K562 (cell line): ENCODE measurements around the gene PLPPR1. TPM values are rescaled to one million over a fixed set of nuclear protein-coding genes. Genes with fewer than 3 reads are reported as not detected.

ENCODE experiments used
- ATAC-seq: fragments of 200-7000 bp; cut with Tn5 transposase; 3 replicates; pipeline ENCODE4 v1.9.1; 2020; ENCODE audit warnings: moderate library complexity
- BruUV-seq: library from RNA; stranded (reverse); fragments of 400-500 nt; replicated peaks from 2 replicates; lab custom pipeline; 2021; lab: Mats Ljungman, UMichigan
- CTCF ChIA-PET: fragments of 300-600 bp; formaldehyde crosslinking; extraction: SDS; loops from one replicate; lab custom pipeline; 2021; ENCODE audit warnings: low intra/inter-chr PET ratio; lab: Yijun Ruan, JAX
- POLR2A ChIA-PET: fragments of 300-600, 350-650 bp; sonication (Branson Sonifier 250); formaldehyde crosslinking; extraction: SDS; loops from one replicate; lab custom pipeline; 2021; ENCODE audit warnings: antibody characterized with exemption, inconsistent platforms; lab: Yijun Ruan, JAX
- DNase-seq, 4 experiments: peaks; one replicate each; pipeline versions ENCODE4 v3.0.0 to v3.0.0-alpha.2; 2011 to 2018; ENCODE audit warnings: low spot score in 3 of 4, mixed read lengths in 3 of 4; ENCODE audit errors: extremely low read depth in 1 of 4
- FAIRE-seq: peaks from 2 replicates; lab custom pipeline; 2011; peaks lifted over from hg19 to GRCh38; lab: Jason Lieb, UNC
- H2AFZ ChIP-seq: 2 replicates; pipeline ENCODE4 v1.6.0; 2011; ENCODE audit warnings: low read depth, low read length, control low read depth, inconsistent platforms
- H3K27ac ChIP-seq: fragments of 200-600 bp; 3 replicates; pipeline ENCODE4 v1.8.0; 2011; ENCODE audit warnings: low read depth, mild to moderate bottlenecking, control low read depth, inconsistent platforms, low read length, moderate library complexity, mixed read lengths; ENCODE audit errors: extremely low read depth
- H3K27me3 ChIP-seq, 2 experiments: fragments of 300-600 bp in 1 of 2; 2 replicates in 1 of 2; 3 replicates in 1 of 2; pipeline versions ENCODE4 v1.6.0 to v1.8.0; 2011; ENCODE audit warnings: inconsistent platforms in 2 of 2, low read length in 2 of 2, mild to moderate bottlenecking in 1 of 2, mixed read lengths in 1 of 2, moderate library complexity in 1 of 2; ENCODE audit not compliant: control insufficient read depth in 2 of 2, insufficient read depth in 2 of 2
- H3K36me3 ChIP-seq: fragments of 300-600 bp; 3 replicates; pipeline ENCODE4 v1.8.0; 2011; ENCODE audit warnings: mild to moderate bottlenecking, low read length, inconsistent platforms; ENCODE audit not compliant: control insufficient read depth, insufficient read depth
- H3K4me1 ChIP-seq, 2 experiments: fragments of 200-600 bp in 1 of 2; replicated peaks in 1 of 2; 2 replicates in 1 of 2; 3 replicates in 1 of 2; pipeline versions ENCODE4 v1.5.1 to v1.8.0; 2011; ENCODE audit warnings: inconsistent platforms in 2 of 2, low read length in 2 of 2, mild to moderate bottlenecking in 1 of 2, mixed read lengths in 1 of 2, moderate library complexity in 1 of 2; ENCODE audit not compliant: control insufficient read depth in 2 of 2, insufficient read depth in 2 of 2
- H3K4me2 ChIP-seq: 2 replicates; pipeline ENCODE4 v1.6.1; 2011; ENCODE audit warnings: low read length, control low read depth, inconsistent platforms, mixed read lengths; ENCODE audit not compliant: insufficient read depth
- H3K4me3 ChIP-seq: fragments of 200-600 bp; sonication (generic), shearing (Covaris generic); 2 replicates; pipeline ENCODE4 v1.5.1; 2016; ENCODE audit warnings: control low read depth, inconsistent platforms
- H3K79me2 ChIP-seq: fragments of 200-600 bp; 3 replicates; pipeline ENCODE4 v1.8.0; 2011; ENCODE audit warnings: low read length, inconsistent platforms; ENCODE audit not compliant: control insufficient read depth, insufficient read depth
- H3K9ac ChIP-seq, 2 experiments: 2 replicates each; pipeline versions ENCODE4 v1.6.0 to v1.6.1; 2011; ENCODE audit warnings: low read depth in 2 of 2, low read length in 2 of 2, control low read depth in 1 of 2, inconsistent platforms in 1 of 2, mild to moderate bottlenecking in 1 of 2, mixed read lengths in 1 of 2; ENCODE audit not compliant: insufficient read depth in 1 of 2
- H3K9me1 ChIP-seq: one replicate; pipeline ENCODE4 v1.6.0; 2011; ENCODE audit warnings: inconsistent platforms, mild to moderate bottlenecking, low read length, moderate library complexity; ENCODE audit not compliant: control insufficient read depth, insufficient read depth
- H3K9me3 ChIP-seq: replicated peaks from 2 replicates; pipeline ENCODE4 v1.5.1; 2011; ENCODE audit warnings: low read depth, low read length, inconsistent platforms; ENCODE audit not compliant: control insufficient read depth, insufficient read depth
- H4K20me1 ChIP-seq: replicated peaks from 2 replicates; pipeline ENCODE4 v1.6.1; 2011; ENCODE audit warnings: low read length, inconsistent platforms, mixed read lengths; ENCODE audit not compliant: control insufficient read depth, insufficient read depth
- CEBPB ChIP-seq: fragments of 450-650 bp; IDR thresholded peaks from 2 replicates; pipeline ENCODE4 v1.6.1; 2016; ENCODE audit warnings: missing genetic modification characterization, missing compliant biosample characterization
- EGR1 ChIP-seq: fragments of 450-650 bp; conservative IDR thresholded peaks from 2 replicates; pipeline ENCODE4 v1.6.1; 2017; ENCODE audit warnings: mild to moderate bottlenecking
- FOXA3 ChIP-seq, 2 experiments: fragments of 450-650 bp in 1 of 2; sonication (generic) in 1 of 2; formaldehyde crosslinking; IDR thresholded peaks in 1 of 2; conservative IDR thresholded peaks in 1 of 2; 2 replicates each; pipeline versions ENCODE4 v1.4.0 to v1.8.0; 2020 to 2022; ENCODE audit warnings: mild to moderate bottlenecking in 2 of 2, missing genetic modification reagents in 1 of 2
- KDM1A ChIP-seq, 2 experiments: fragments of 450-650 bp; IDR thresholded peaks; 2 replicates each; pipeline ENCODE4 v1.6.1; 2016; ENCODE audit warnings: mild to moderate bottlenecking in 2 of 2
- POLR2H ChIP-seq: IDR thresholded peaks from 2 replicates; pipeline ENCODE4 v1.6.1; 2016; ENCODE audit warnings: missing genetic modification characterization, low read depth, mild to moderate bottlenecking, control low read depth, missing compliant biosample characterization, moderate library complexity
- PTTG1 ChIP-seq: fragments of 450-650 bp; IDR thresholded peaks from 2 replicates; pipeline ENCODE4 v1.6.1; 2016; ENCODE audit warnings: low read depth, mild to moderate bottlenecking, missing genetic modification characterization, missing compliant biosample characterization
- TGIF2 ChIP-seq: sonication (generic); formaldehyde crosslinking; IDR thresholded peaks from 2 replicates; pipeline ENCODE4 v1.8.1; 2022; ENCODE audit warnings: mild to moderate bottlenecking, missing genetic modification reagents, moderate library complexity
- TSC22D4 ChIP-seq: fragments of 450-650 bp; IDR thresholded peaks from 2 replicates; pipeline ENCODE4 v1.6.1; 2016; ENCODE audit warnings: missing genetic modification characterization, missing biosample characterization, control low read depth
- ZBTB8A ChIP-seq: fragments of 450-650 bp; IDR thresholded peaks from 2 replicates; pipeline ENCODE4 v1.6.1; 2018; ENCODE audit warnings: mild to moderate bottlenecking, moderate library complexity; ENCODE audit not compliant: partially characterized antibody
- ZNF316 ChIP-seq: fragments of 450-650 bp; IDR thresholded peaks from 2 replicates; pipeline ENCODE4 v1.6.1; 2016
- ZNF76 ChIP-seq: fragments of 250-450 bp; sonication (Bioruptor Pico); IDR thresholded peaks from 2 replicates; pipeline ENCODE4 v1.4.0; 2020; ENCODE audit warnings: mild to moderate bottlenecking, moderate library complexity, borderline replicate concordance
- ZNF77 ChIP-seq: fragments of 250-450 bp; sonication (Bioruptor Pico); IDR thresholded peaks from 2 replicates; pipeline ENCODE4 v1.5.0; 2020
- WGBS: fragments of 100-300 bp; shearing (Covaris generic); methylation state at CpG from one replicate; pipeline ENCODE4 v1.1.6; 2016; ENCODE audit warnings: low coverage, mixed read lengths; ENCODE audit not compliant: insufficient coverage; ENCODE audit errors: missing lambda C conversion rate; 5-methylcytosine and 5-hydroxymethylcytosine counted together
- in situ Hi-C: fragments of 300-500 bp; cut with MboI; formaldehyde crosslinking; loops from 4 replicates; pipeline ENCODE4 v1.15.0; 2018; ENCODE audit warnings: inconsistent platforms, mixed read lengths
- intact Hi-C: fragments of 100-400 bp; cut with micrococcal nuclease; formaldehyde crosslinking; loops from 2 replicates; pipeline ENCODE4 v1.14.2; 2022
- polyA plus RNA-seq, 8 experiments: library from polyadenylated mRNA; depleted of rRNA in 4 of 8; stranded (reverse) in 5 of 8; unstranded in 3 of 8; fragments of >200 nt; fragmentation: Nextera tagmentation in 2 of 8; fragmentation: Illumina TruSeq in 1 of 8; extraction: Ambion mirVana in 2 of 8; extraction: Trizol in 1 of 8; gene quantifications; 2 replicates each; pipeline versions ENCODE4 v1.2.1 to v1.2.3, GENCODE V29; 2011 to 2014; ENCODE audit warnings: inconsistent platforms in 1 of 8, missing spikeins in 1 of 8
- total RNA-seq, 7 experiments: library from RNA; depleted of rRNA in 6 of 7; stranded (reverse); fragments of >200 nt in 6 of 7; fragmentation: Illumina TruSeq in 2 of 7; extraction: Trizol in 2 of 7; gene quantifications; 2 replicates each; pipeline versions ENCODE4 v1.2.1 to v1.2.3, GENCODE V29; 2011 to 2021; ENCODE audit warnings: low replicate concordance in 1 of 7
- TF ChIP-seq, protein P1 (sequence below): fragments of 200-400 bp; formaldehyde crosslinking; IDR thresholded peaks from 2 replicates; pipeline ENCODE4 v1.6.1; 2017; ENCODE audit warnings: mild to moderate bottlenecking, low read depth, low read length, moderate library complexity
- TF ChIP-seq, protein P2 (sequence below): sonication (generic); formaldehyde crosslinking; IDR thresholded peaks from 2 replicates; pipeline ENCODE4 v1.8.0; 2022; ENCODE audit warnings: missing genetic modification reagents, mild to moderate bottlenecking, borderline replicate concordance

PLPPR1 gene
- total and polyA plus RNA-seq, 9 of the 15 experiments (the other 6 are each of a cell fraction or from before 2014, with no cell fraction given): not detected

DNA sequence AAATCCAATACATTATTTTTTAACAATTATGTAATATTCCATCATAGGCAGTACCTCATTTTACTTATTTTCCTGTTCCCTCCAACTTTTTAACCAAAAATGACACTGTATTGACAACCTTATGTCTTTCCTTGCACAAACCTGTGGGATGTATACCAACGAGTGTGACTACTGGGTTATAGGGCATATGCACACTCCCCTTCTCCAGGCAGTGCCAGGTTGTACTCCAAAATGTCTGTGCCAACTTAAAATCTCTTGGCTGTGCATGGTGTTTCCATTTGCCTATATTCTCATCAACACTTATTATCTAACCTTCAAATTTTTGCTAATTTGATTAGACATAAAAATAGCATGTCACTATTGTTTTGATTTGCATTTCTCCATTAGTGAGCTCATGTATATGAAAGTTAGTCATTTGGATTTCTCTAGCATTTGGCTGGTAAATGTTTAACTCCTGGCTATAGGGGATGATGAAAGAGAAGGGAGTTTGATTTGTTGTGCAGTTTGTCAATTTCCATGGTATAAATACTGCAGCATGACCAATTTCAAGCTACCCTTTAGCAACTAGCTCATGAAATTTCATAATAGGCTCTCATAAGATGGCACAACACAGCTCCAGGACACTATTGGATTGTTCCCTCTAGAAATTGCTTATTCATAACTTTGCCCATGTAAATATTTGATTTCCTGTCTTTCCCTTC lies 226.4 kb downstream of the PLPPR1 start:
- Histone ChIP-seq H3K9me1 (no peaks in the 10 kb centered on the region), H3K9ac (no peak overlapping the region), H3K4me1 (no peaks in the 10 kb centered on the region), H3K36me3 (no peaks in the 10 kb centered on the region), H3K4me3 (no peak overlapping the region), H4K20me1 (no peaks in the 10 kb centered on the region), H3K4me2 (no peak overlapping the region), H3K79me2 (no peaks in the 10 kb centered on the region), H2AFZ (no peak overlapping the region), H3K27ac (no peak overlapping the region), H3K27me3 (no peaks in the 10 kb centered on the region)
- BruUV-seq: no TSS peak
- DNase-seq: no peak
- ChIA-PET POLR2A (no interaction called here), CTCF (no interaction called here)
- WGBS: 0% methylated on average over 1 of the region's 1 CpG
- no peak for ATAC-seq
- FAIRE-seq: no peak
- intact Hi-C loops (no loop called here), in situ Hi-C loops (no loop called here)
- no peak for TF ChIP-seq KDM1A (IDR thresholded peaks at IDR 0.05)
- TF ChIP-seq, all 486 proteins: peak for 0
- H3K9me3 ChIP-seq: no peaks in the 10 kb centered on the region

DNA sequence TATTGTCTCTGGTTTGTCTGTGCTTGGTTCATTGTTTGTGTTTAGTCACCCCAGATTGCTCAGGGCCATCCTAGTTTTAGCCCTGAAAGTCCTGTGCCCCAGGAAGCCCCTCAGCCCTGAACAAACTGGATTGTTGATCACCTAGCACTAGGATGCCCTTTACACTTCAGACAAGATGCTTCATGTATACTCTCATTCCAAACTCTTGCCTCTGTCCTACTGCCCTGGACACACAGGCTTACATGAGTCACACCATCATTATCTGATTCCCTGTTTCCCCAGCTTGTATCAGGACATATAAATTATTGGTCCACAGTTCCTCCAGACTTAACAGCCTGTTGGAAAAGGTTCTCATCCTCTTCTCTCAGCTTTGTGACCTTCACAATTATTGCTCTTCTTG lies 236.2 kb downstream of the PLPPR1 start:
- in situ Hi-C loops: no loop called here
- H3K9ac ChIP-seq: no peak overlapping the region
- ATAC-seq (no peak), FAIRE-seq (no peak), DNase-seq (no peak)
- no peak overlapping the region for H3K4me2 ChIP-seq
- POLR2A ChIA-PET: no interaction called here
- H3K36me3 ChIP-seq: no peaks in the 10 kb centered on the region
- H3K4me3 ChIP-seq: no peak overlapping the region
- intact Hi-C loops: no loop called here
- H3K9me1 ChIP-seq: no peaks in the 10 kb centered on the region
- CTCF ChIA-PET: no interaction called here
- no peaks in the 10 kb centered on the region; a peak in 1 of 5 replicates for H3K27me3 ChIP-seq
- no peaks in the 10 kb centered on the region for H3K4me1 ChIP-seq
- no peaks in the 10 kb centered on the region for H3K9me3 ChIP-seq
- no peaks in the 10 kb centered on the region for H4K20me1 ChIP-seq
- no peak overlapping the region for H2AFZ ChIP-seq
- no peaks in the 10 kb centered on the region for H3K79me2 ChIP-seq
- no TSS peak for BruUV-seq
- no peak overlapping the region for H3K27ac ChIP-seq
- no peak for TF ChIP-seq CEBPB
- no peak for TF ChIP-seq ZBTB8A
- TF ChIP-seq, protein P1, sequence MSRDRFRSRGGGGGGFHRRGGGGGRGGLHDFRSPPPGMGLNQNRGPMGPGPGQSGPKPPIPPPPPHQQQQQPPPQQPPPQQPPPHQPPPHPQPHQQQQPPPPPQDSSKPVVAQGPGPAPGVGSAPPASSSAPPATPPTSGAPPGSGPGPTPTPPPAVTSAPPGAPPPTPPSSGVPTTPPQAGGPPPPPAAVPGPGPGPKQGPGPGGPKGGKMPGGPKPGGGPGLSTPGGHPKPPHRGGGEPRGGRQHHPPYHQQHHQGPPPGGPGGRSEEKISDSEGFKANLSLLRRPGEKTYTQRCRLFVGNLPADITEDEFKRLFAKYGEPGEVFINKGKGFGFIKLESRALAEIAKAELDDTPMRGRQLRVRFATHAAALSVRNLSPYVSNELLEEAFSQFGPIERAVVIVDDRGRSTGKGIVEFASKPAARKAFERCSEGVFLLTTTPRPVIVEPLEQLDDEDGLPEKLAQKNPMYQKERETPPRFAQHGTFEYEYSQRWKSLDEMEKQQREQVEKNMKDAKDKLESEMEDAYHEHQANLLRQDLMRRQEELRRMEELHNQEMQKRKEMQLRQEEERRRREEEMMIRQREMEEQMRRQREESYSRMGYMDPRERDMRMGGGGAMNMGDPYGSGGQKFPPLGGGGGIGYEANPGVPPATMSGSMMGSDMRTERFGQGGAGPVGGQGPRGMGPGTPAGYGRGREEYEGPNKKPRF: no peak
- no peak for TF ChIP-seq POLR2H (tag)
- no peak for TF ChIP-seq TGIF2 (CRISPR knock-in tag)
- no peak for TF ChIP-seq ZNF76 (CRISPR knock-in tag)
- TF ChIP-seq TSC22D4 (tag): no peak
- no peak for TF ChIP-seq PTTG1 (tag)
- TF ChIP-seq, protein P2, sequence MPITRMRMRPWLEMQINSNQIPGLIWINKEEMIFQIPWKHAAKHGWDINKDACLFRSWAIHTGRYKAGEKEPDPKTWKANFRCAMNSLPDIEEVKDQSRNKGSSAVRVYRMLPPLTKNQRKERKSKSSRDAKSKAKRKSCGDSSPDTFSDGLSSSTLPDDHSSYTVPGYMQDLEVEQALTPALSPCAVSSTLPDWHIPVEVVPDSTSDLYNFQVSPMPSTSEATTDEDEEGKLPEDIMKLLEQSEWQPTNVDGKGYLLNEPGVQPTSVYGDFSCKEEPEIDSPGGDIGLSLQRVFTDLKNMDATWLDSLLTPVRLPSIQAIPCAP (CRISPR knock-in tag): no peak
- TF ChIP-seq ZNF77 (CRISPR knock-in tag): no peak
- TF ChIP-seq ZNF316: no peak
- no peak for TF ChIP-seq EGR1
- no peak for TF ChIP-seq FOXA3 (CRISPR knock-in tag; conservative IDR thresholded peaks at IDR 0.05 in 1 of 2, IDR thresholded peaks at IDR 0.05 in 1 of 2)
